WTC11 (cell line): ENCODE data around the gene POMT2. TPM values are rescaled to one million over a fixed set of nuclear protein-coding genes. Genes with fewer than 3 reads are reported as not detected.

Source experiments
- ATAC-seq: fragments of 200-7000 bp; cut with Tn5 transposase; 2 replicates; pipeline ENCODE4 v1.10.0; 2021; ENCODE audit warnings: mild to moderate bottlenecking, moderate library complexity
- CTCF ChIA-PET: fragments of 300-600 bp; sonication (Branson Sonifier 250); formaldehyde crosslinking; loops from one replicate; lab custom pipeline; 2021; ENCODE audit warnings: antibody characterized with exemption; lab: Charles Lee
- POLR2A ChIA-PET: fragments of 350-600 bp; sonication (Branson Sonifier 250); formaldehyde crosslinking; loops from one replicate; lab custom pipeline; 2021; ENCODE audit warnings: antibody characterized with exemption; lab: Charles Lee
- DNase-seq: peaks from one replicate; pipeline ENCODE4 v3.0.0; 2021; ENCODE audit warnings: low spot score
- H3K27ac Mint-ChIP-seq: 2 replicates; pipeline ENCODE4 v1.8.0; 2021; ENCODE audit warnings: mixed read lengths
- H3K27me3 Mint-ChIP-seq: 2 replicates; pipeline ENCODE4 v1.8.0; 2021; ENCODE audit warnings: low read depth, mild to moderate bottlenecking, moderate library complexity, mixed read lengths
- H3K36me3 Mint-ChIP-seq: 2 replicates; pipeline ENCODE4 v1.8.0; 2021; ENCODE audit warnings: mixed read lengths
- H3K4me1 Mint-ChIP-seq: 2 replicates; pipeline ENCODE4 v1.8.0; 2022; ENCODE audit warnings: mixed read lengths
- H3K4me3 Mint-ChIP-seq: 2 replicates; pipeline ENCODE4 v1.8.0; 2021; ENCODE audit warnings: mild to moderate bottlenecking, moderate library complexity, mixed read lengths
- H3K9me3 Mint-ChIP-seq: 2 replicates; pipeline ENCODE4 v1.8.0; 2021; ENCODE audit warnings: mixed read lengths
- ATF2 ChIP-seq: sonication (generic); formaldehyde crosslinking; IDR thresholded peaks from 2 replicates; pipeline ENCODE4 v1.8.1; 2022; ENCODE audit warnings: low read depth, missing genetic modification reagents, borderline replicate concordance
- ATF3 ChIP-seq: sonication (generic); formaldehyde crosslinking; conservative IDR thresholded peaks from 2 replicates; pipeline ENCODE4 v1.8.1; 2022; ENCODE audit warnings: mild to moderate bottlenecking, missing genetic modification reagents
- ATF6 ChIP-seq: sonication (generic); formaldehyde crosslinking; IDR thresholded peaks from 2 replicates; pipeline ENCODE4 v1.8.1; 2023; ENCODE audit warnings: mild to moderate bottlenecking, missing genetic modification reagents
- CDX4 ChIP-seq: fragments of 250-450 bp; sonication (Bioruptor Pico); IDR thresholded peaks from 2 replicates; pipeline ENCODE4 v1.9.0; 2021; ENCODE audit warnings: moderate library complexity, mild to moderate bottlenecking, inconsistent platforms, borderline replicate concordance
- CREM ChIP-seq: sonication (generic); formaldehyde crosslinking; IDR thresholded peaks from 2 replicates; pipeline ENCODE4 v1.8.1; 2022; ENCODE audit warnings: mild to moderate bottlenecking, missing genetic modification reagents, moderate library complexity
- E2F5 ChIP-seq: sonication (generic); formaldehyde crosslinking; IDR thresholded peaks from 2 replicates; pipeline ENCODE4 v1.8.1; 2022; ENCODE audit warnings: mild to moderate bottlenecking, moderate library complexity, missing genetic modification reagents
- FOXJ3 ChIP-seq: sonication (generic); formaldehyde crosslinking; IDR thresholded peaks from 2 replicates; pipeline ENCODE4 v1.9.0; 2021; ENCODE audit warnings: missing genetic modification reagents, mild to moderate bottlenecking, borderline replicate concordance
- FOXK1 ChIP-seq: sonication (generic); formaldehyde crosslinking; IDR thresholded peaks from 2 replicates; pipeline ENCODE4 v1.8.0; 2022; ENCODE audit warnings: mild to moderate bottlenecking, moderate library complexity, missing genetic modification reagents
- FOXP1 ChIP-seq: sonication (generic); formaldehyde crosslinking; IDR thresholded peaks from 2 replicates; pipeline ENCODE4 v1.8.0; 2022; ENCODE audit warnings: missing genetic modification reagents, mild to moderate bottlenecking, moderate library complexity, borderline replicate concordance
- FOXP4 ChIP-seq: sonication (generic); formaldehyde crosslinking; IDR thresholded peaks from 2 replicates; pipeline ENCODE4 v1.8.0; 2022; ENCODE audit warnings: mild to moderate bottlenecking, missing genetic modification reagents
- HMGA2 ChIP-seq: fragments of 250-450 bp; sonication (Bioruptor Pico); IDR thresholded peaks from 2 replicates; pipeline ENCODE4 v1.4.0; 2021; ENCODE audit warnings: mild to moderate bottlenecking, moderate library complexity
- JUN ChIP-seq: sonication (generic); formaldehyde crosslinking; IDR thresholded peaks from 2 replicates; pipeline ENCODE4 v1.8.0; 2023; ENCODE audit warnings: mild to moderate bottlenecking, missing genetic modification reagents
- MAX ChIP-seq: sonication (generic); formaldehyde crosslinking; IDR thresholded peaks from 2 replicates; pipeline ENCODE4 v1.8.0; 2022; ENCODE audit warnings: mild to moderate bottlenecking, missing genetic modification reagents
- NFE2L1 ChIP-seq: sonication (generic); formaldehyde crosslinking; IDR thresholded peaks from 2 replicates; pipeline ENCODE4 v1.8.1; 2023; ENCODE audit warnings: missing genetic modification reagents
- TP53 ChIP-seq: sonication (generic); formaldehyde crosslinking; IDR thresholded peaks from 2 replicates; pipeline ENCODE4 v1.8.1; 2023; ENCODE audit warnings: mild to moderate bottlenecking, missing genetic modification reagents
- ZBTB21 ChIP-seq: sonication (generic); formaldehyde crosslinking; IDR thresholded peaks from 2 replicates; pipeline ENCODE4 v1.8.1; 2023; ENCODE audit warnings: mild to moderate bottlenecking, missing genetic modification reagents, borderline replicate concordance
- ZNF219 ChIP-seq: sonication (generic); formaldehyde crosslinking; IDR thresholded peaks from 2 replicates; pipeline ENCODE4 v1.8.0; 2023; ENCODE audit warnings: missing genetic modification reagents, mild to moderate bottlenecking, borderline replicate concordance
- ZNF416 ChIP-seq: fragments of 250-450 bp; sonication (Bioruptor Pico); IDR thresholded peaks from 2 replicates; pipeline ENCODE4 v1.9.0; 2021; ENCODE audit warnings: mild to moderate bottlenecking, inconsistent platforms
- total RNA-seq: library from RNA; stranded (reverse); gene quantifications from 3 replicates; pipeline ENCODE4 v1.2.3, GENCODE V29; 2021

POMT2 gene
- total RNA-seq, 1 experiment from 2014 or later: 38.7 TPM

- Mint-ChIP-seq H3K27ac (no peak overlapping the region), H3K9me3 (no peaks in the 10 kb centered on the region), H3K4me3 (no peak overlapping the region), H3K27me3 (peaks cover 19% of the 10 kb centered on the region), H3K4me1 (no peaks in the 10 kb centered on the region), H3K36me3 (peaks cover 6% of the 10 kb centered on the region; the same call in 1 of the 2 replicates)
- no peak for ATAC-seq
- DNase-seq: no peak
- POLR2A ChIA-PET: no interaction called here
- TF ChIP-seq FOXP4 (CRISPR knock-in tag) (no peak), MAX (CRISPR knock-in tag) (no peak)
- CTCF ChIA-PET: interaction anchor here (1.0 to 4.7 kb wide), 4 partner anchors 11 to 125 kb away, joined by 3 to 26 read pairs (median 11); no protein-coding TSS in a partner anchor
Observed at GRCh38 chr14:77276959-77277358, 43.7 kb downstream of the POMT2 start.

- peak; percentile 21; the same call in 1 of the 2 replicates for ATAC-seq
- Mint-ChIP-seq H3K27ac (no peak overlapping the region), H3K4me3 (no peak overlapping the region), H3K36me3 (peaks cover 6% of the 10 kb centered on the region; the same call in 1 of the 2 replicates), H3K4me1 (peaks cover under 1% of the 10 kb centered on the region; the same call in 1 of the 2 replicates), H3K9me3 (no peaks in the 10 kb centered on the region), H3K27me3 (peaks cover 25% of the 10 kb centered on the region)
- DNase-seq: no peak
- ChIA-PET POLR2A (no interaction called here), CTCF (interaction anchor here (1.0 to 4.7 kb wide), 7 partner anchors 12 to 125 kb away, joined by 3 to 26 read pairs (median 7); no protein-coding TSS in a partner anchor)
- TF ChIP-seq FOXK1 (CRISPR knock-in tag) (no peak), ATF2 (no peak), JUN (CRISPR knock-in tag) (no peak)
Observed at GRCh38 chr14:77276295-77276935, 44.3 kb downstream of the POMT2 start.

GRCh38 chr14:77275601-77276017 is 45.1 kb downstream of the POMT2 start:
- TF ChIP-seq NFE2L1 (CRISPR knock-in tag) (no peak), FOXJ3 (CRISPR knock-in tag) (no peak), HMGA2 (CRISPR knock-in tag) (no peak), ATF3 (no peak)
- ATAC-seq (peak; percentile 48), DNase-seq (no peak)
- Mint-ChIP-seq H3K27ac (no peak overlapping the region), H3K4me3 (no peak overlapping the region), H3K9me3 (no peaks in the 10 kb centered on the region), H3K27me3 (peaks cover 33% of the 10 kb centered on the region), H3K4me1 (peaks cover 3% of the 10 kb centered on the region; the same call in 1 of the 2 replicates), H3K36me3 (peaks cover 6% of the 10 kb centered on the region; the same call in 1 of the 2 replicates)
- ChIA-PET CTCF (interaction anchor here (0.7 to 4.7 kb wide), 10 partner anchors 15 to 403 kb away, joined by 3 to 26 read pairs (median 4); no protein-coding TSS in a partner anchor), POLR2A (no interaction called here)

GRCh38 chr14:77275041-77275580 is 45.6 kb downstream of the POMT2 start:
- peaks cover 38% of the 10 kb centered on the region for H3K27me3 Mint-ChIP-seq
- no peak for DNase-seq
- H3K4me1 Mint-ChIP-seq: peaks cover 5% of the 10 kb centered on the region
- no peak overlapping the region for H3K4me3 Mint-ChIP-seq
- H3K36me3 Mint-ChIP-seq: peaks cover 4% of the 10 kb centered on the region; the same call in 1 of the 2 replicates
- POLR2A ChIA-PET: no interaction called here
- H3K27ac Mint-ChIP-seq: no peak overlapping the region
- no peak for ATAC-seq
- CTCF ChIA-PET: interaction anchor here (0.7 to 4.7 kb wide), 10 partner anchors 16 to 402 kb away, joined by 3 to 26 read pairs (median 4); no protein-coding TSS in a partner anchor
- H3K9me3 Mint-ChIP-seq: no peaks in the 10 kb centered on the region
- no peak for TF ChIP-seq ATF6 (CRISPR knock-in tag)
- no peak for TF ChIP-seq TP53 (CRISPR knock-in tag)
- TF ChIP-seq JUN (CRISPR knock-in tag): no peak
- no peak for TF ChIP-seq FOXK1 (CRISPR knock-in tag)
- TF ChIP-seq CREM: no peak
- TF ChIP-seq ZBTB21: no peak
- no peak for TF ChIP-seq ZNF219 (CRISPR knock-in tag)
- no peak for TF ChIP-seq ZNF416 (CRISPR knock-in tag)
- TF ChIP-seq FOXP1 (CRISPR knock-in tag): no peak
- no peak for TF ChIP-seq CDX4 (CRISPR knock-in tag)
- TF ChIP-seq E2F5 (CRISPR knock-in tag): no peak
